Mesothelial cell of epicardium (in vitro differentiated cells): ENCODE data around the gene CLASP2. TPM values are rescaled to one million over a fixed set of nuclear protein-coding genes. Genes with fewer than 3 reads are reported as not detected.

Experiments used
- DNase-seq, 2 experiments: peaks; one replicate each; pipeline ENCODE4 v3.0.0; 2021; ENCODE audit warnings: low spot score in 2 of 2; ENCODE audit not compliant: unreplicated experiment in 2 of 2
- H3K27ac Mint-ChIP-seq: 2 replicates; pipeline ENCODE4 v1.8.0; 2021; ENCODE audit warnings: mixed read lengths
- H3K27me3 Mint-ChIP-seq: 2 replicates; pipeline ENCODE4 v1.8.0; 2021; ENCODE audit warnings: low read depth, mixed read lengths
- H3K36me3 Mint-ChIP-seq: 2 replicates; pipeline ENCODE4 v1.8.0; 2021; ENCODE audit warnings: mixed read lengths
- H3K4me1 Mint-ChIP-seq: 2 replicates; pipeline ENCODE4 v1.8.0; 2021; ENCODE audit warnings: mixed read lengths
- H3K4me3 Mint-ChIP-seq: 2 replicates; pipeline ENCODE4 v1.8.0; 2021; ENCODE audit warnings: mild to moderate bottlenecking, moderate library complexity, mixed read lengths
- H3K9me3 Mint-ChIP-seq: 2 replicates; pipeline ENCODE4 v1.8.0; 2021; ENCODE audit warnings: mixed read lengths
- CTCF ChIP-seq: fragments of 200-600 bp; sonication (generic); IDR thresholded peaks from one replicate; pipeline ENCODE4 v1.5.0; 2021; ENCODE audit warnings: antibody characterized with exemption; ENCODE audit not compliant: unreplicated experiment
- total RNA-seq: library from RNA; stranded (reverse); gene quantifications from 3 replicates; pipeline ENCODE4 v1.2.1, GENCODE V29; 2021

The CLASP2 gene
- total RNA-seq, 1 donor from 2014 or later, result 64.4 TPM

- peaks cover 10% of the 10 kb centered on the region for H3K9me3 Mint-ChIP-seq
Observed at GRCh38 chr3:33543601-33544000, 174.5 kb downstream of the CLASP2 start.

GRCh38 chr3:33541918-33542317 is 176.1 kb downstream of the CLASP2 start:
- Mint-ChIP-seq H3K4me3 (no peak overlapping the region), H3K4me1 (no peaks in the 10 kb centered on the region), H3K9me3 (peaks cover 7% of the 10 kb centered on the region), H3K27ac (no peak overlapping the region), H3K27me3 (no peaks in the 10 kb centered on the region), H3K36me3 (peaks cover 33% of the 10 kb centered on the region)
- DNase-seq, result no peak
- TF ChIP-seq CTCF, result no peak

More at GRCh38 chr3:33543601-33544000, 174.5 kb downstream of the CLASP2 start:
- TF ChIP-seq CTCF, result no peak
- Mint-ChIP-seq H3K27me3 (no peaks in the 10 kb centered on the region), H3K4me1 (no peaks in the 10 kb centered on the region), H3K27ac (no peak overlapping the region), H3K36me3 (peaks cover 32% of the 10 kb centered on the region), H3K4me3 (no peak overlapping the region)
- DNase-seq, result no peak

- H3K9me3 Mint-ChIP-seq, result no peaks in the 10 kb centered on the region
- H3K36me3 Mint-ChIP-seq, result peaks cover 29% of the 10 kb centered on the region
- no peak for DNase-seq
- H3K4me3 Mint-ChIP-seq, result no peak overlapping the region
- no peaks in the 10 kb centered on the region for H3K27me3 Mint-ChIP-seq
- TF ChIP-seq CTCF, result no peak
- H3K4me1 Mint-ChIP-seq, result no peaks in the 10 kb centered on the region
- H3K27ac Mint-ChIP-seq, result no peak overlapping the region
Observed at GRCh38 chr3:33538678-33539339, 179.2 kb downstream of the CLASP2 start.

GRCh38 chr3:33537133-33537532 is 180.9 kb downstream of the CLASP2 start:
- peaks cover 1% of the 10 kb centered on the region for H3K9me3 Mint-ChIP-seq
- no peaks in the 10 kb centered on the region for H3K4me1 Mint-ChIP-seq
- DNase-seq, result no peak
- peaks cover 32% of the 10 kb centered on the region for H3K36me3 Mint-ChIP-seq
- no peaks in the 10 kb centered on the region for H3K27me3 Mint-ChIP-seq
- no peak overlapping the region for H3K27ac Mint-ChIP-seq
- TF ChIP-seq CTCF, result no peak
- H3K4me3 Mint-ChIP-seq, result no peak overlapping the region

- no peak overlapping the region for H3K4me3 Mint-ChIP-seq
- H3K27me3 Mint-ChIP-seq, result no peaks in the 10 kb centered on the region
- no peak overlapping the region for H3K27ac Mint-ChIP-seq
- no peak for TF ChIP-seq CTCF
- no peak for DNase-seq
- H3K4me1 Mint-ChIP-seq, result no peaks in the 10 kb centered on the region
- peaks cover 54% of the 10 kb centered on the region for H3K9me3 Mint-ChIP-seq
- H3K36me3 Mint-ChIP-seq, result peaks cover 80% of the 10 kb centered on the region
Observed at GRCh38 chr3:33526787-33527186, 191.3 kb downstream of the CLASP2 start.
